C4-2B (cell line): ENCODE measurements around the gene EVA1A.

Source experiments
- H3K27ac ChIP-seq: fragments of 450-650 bp; 2 replicates; pipeline ENCODE4 v1.5.1; 2017
- CTCF ChIP-seq: fragments of 450-650 bp; conservative IDR thresholded peaks from 2 replicates; pipeline ENCODE4 v1.5.1; 2017; ENCODE audit warnings: mild to moderate bottlenecking
- ZFX ChIP-seq: fragments of 450-650 bp; IDR thresholded peaks from 2 replicates; pipeline ENCODE4 v1.6.1; 2017

Gene EVA1A

GRCh38 chr2:75525434-75526310 is 35.1 kb downstream of the EVA1A start:
- no peak overlapping the region for H3K27ac ChIP-seq
- TF ChIP-seq ZFX (no peak), CTCF (no peak)

DNA sequence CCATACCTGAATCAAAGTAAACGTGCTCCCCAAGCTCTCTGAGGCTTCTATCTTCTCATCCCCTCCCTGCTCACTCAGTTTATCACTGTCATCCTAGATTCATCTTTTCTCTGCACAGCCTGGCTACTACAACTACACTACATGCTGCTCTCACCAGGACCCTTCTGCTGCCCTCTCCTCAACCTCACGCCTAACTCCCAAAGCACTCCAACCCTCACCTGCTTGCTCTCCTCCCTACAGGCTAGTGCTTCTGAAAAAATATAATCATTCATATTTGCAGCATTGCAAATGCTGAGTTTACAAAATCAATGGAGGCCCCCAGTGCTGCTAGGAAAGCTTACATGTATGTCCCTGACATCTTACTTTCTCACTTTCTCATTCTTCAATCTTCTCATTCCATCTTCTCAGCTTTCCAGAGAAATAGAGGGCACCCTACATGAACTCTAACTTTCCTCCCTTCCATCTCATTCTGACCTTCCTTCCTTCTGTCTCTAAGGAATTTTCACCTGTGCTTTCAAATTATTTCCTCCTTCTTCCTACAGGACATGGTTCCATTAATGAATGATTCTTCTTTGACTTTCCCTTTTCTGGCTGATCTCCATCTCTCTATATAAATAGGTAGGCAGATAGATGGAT is 36.3 kb downstream of the EVA1A start:
- TF ChIP-seq CTCF (no peak), ZFX (no peak)
- no peak overlapping the region for H3K27ac ChIP-seq

DNA sequence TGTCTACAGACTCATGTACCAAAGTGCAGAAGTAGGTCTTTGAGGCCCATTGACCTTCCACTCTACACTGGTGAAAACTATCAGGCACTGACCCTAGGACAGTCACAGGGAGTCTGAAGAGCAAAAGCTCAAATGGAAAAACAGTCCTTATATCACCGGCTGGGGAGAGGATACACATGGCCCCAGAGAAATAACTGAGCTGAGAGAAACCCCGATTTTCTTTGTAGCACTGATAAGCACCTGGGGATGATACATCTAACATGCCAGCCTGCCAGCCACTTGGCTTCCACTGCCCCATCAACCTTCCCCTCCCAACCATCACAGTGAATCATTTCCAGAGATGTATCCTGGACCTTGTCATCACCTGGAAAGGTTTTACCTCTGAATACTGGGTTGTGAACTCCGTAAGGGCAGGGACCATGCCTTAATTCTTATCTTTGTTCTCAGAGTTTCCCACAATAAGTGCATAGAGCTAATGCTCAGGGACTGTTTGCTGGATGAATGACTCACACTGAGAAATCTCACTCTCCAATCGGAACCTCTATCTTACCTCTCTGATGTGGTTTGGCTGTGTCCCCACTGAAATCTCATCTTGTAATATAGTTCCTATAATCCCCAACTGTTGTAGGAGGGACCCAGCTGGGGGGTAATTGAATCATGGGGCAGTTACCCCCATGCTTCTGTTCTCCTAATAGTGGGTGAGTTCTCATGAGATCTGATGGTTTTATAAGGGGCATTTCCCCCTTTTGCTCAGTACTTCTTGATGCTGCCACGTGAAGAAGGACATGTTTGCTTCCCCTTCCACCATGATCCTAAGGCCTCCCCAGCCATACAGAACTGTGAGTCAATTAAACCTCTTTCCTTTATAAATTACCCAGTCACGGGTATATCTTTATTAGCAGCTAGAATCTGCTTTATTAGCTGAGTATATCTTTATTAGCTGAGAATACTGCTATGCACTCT is 37.1 kb downstream of the EVA1A start:
- TF ChIP-seq ZFX (no peak), CTCF (no peak)
- no peak overlapping the region for H3K27ac ChIP-seq

- TF ChIP-seq ZFX (no peak), CTCF (no peak)
- H3K27ac ChIP-seq: no peak overlapping the region
These were observed 38.0 kb downstream of the EVA1A start for GRCh38 chr2:75522543-75523312.

- TF ChIP-seq CTCF (no peak), ZFX (no peak)
- no peak overlapping the region for H3K27ac ChIP-seq
These were observed 39.4 kb downstream of the EVA1A start for GRCh38 chr2:75521225-75521872.

DNA sequence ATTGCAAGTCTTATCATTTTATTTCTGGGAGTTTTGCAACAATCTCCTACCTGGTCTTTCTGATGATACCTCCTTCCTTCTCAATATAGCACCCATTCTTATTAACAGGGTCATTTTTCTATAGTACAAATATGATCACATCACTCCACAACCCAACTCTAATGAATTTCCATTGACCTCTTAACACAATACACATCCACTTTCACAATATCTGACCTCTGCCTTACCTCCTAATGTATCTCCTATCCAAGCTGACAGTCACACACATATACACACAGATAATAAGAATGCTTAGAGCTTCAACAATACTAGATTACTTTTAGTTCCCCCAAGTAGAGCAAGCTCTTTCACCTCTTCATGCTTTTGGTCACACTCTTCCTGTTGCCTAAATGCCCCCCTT is 40.9 kb downstream of the EVA1A start:
- TF ChIP-seq ZFX (no peak), CTCF (no peak)
- H3K27ac ChIP-seq: no peak overlapping the region
